ENCODE results near the gene TTC34.

- TF ChIP-seq CEBPZ (IDR thresholded peaks at IDR 0.05; ENCODE audit: borderline replicate concordance, low read depth, low read length) (no peak), MBD1 (CRISPR knock-in tag; IDR thresholded peaks at IDR 0.05) (no peak), NFIC (IDR thresholded peaks at IDR 0.05) (no peak), TRIM24 (IDR thresholded peaks at IDR 0.05) (no peak), RAD21 (CRISPR knock-in tag; conservative IDR thresholded peaks at IDR 0.05 in 1 of 2, IDR thresholded peaks at IDR 0.05 in 1 of 2) (no peak), BMI1 (IDR thresholded peaks at IDR 0.05; ENCODE audit: low read length) (no peak), SNRNP70 (optimal IDR thresholded peaks at IDR 0.05; ENCODE audit: low read depth, low read length) (no peak), CEBPB (tag; IDR thresholded peaks at IDR 0.05) (no peak), NR2C1 (IDR thresholded peaks at IDR 0.05) (no peak), NR2C1 (tag; IDR thresholded peaks at IDR 0.05) (no peak), SMARCA5 (IDR thresholded peaks at IDR 0.05) (no peak), SMAD3 (CRISPR knock-in tag; conservative IDR thresholded peaks at IDR 0.05) (no peak)
These were observed 169.5 kb downstream of the TTC34 start for GRCh38 chr1:2632051-2632430.
